Dedifferentiated amniotic fluid mesenchymal stem cell (primary cell): ENCODE data around the gene ANK2.

Source experiments
- DNase-seq: peaks from one replicate; pipeline ENCODE4 v3.0.0-alpha.2; 2016; ENCODE audit errors: extremely low spot score

Gene ANK2

DNA sequence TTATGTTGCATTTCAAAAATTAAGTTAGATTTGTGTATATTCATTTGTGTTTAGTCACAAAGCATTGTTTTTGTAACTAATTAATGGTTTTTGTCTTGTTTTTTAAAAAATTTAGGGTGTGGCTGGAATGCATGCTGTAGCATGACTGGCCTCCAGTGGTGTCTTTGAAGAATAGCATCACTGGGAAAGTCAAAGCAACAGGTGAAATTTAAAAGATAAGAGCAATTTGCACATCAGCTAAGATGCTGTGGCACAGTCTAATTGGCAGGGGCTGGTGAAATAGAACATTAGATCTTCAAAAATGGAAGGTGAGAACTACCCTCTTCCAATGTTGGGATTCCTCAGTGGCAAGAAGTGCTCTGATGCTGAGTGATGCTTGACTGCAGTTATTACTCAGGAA, 45.3 kb downstream of the ANK2 start:
- peak; percentile 15 for DNase-seq

DNA sequence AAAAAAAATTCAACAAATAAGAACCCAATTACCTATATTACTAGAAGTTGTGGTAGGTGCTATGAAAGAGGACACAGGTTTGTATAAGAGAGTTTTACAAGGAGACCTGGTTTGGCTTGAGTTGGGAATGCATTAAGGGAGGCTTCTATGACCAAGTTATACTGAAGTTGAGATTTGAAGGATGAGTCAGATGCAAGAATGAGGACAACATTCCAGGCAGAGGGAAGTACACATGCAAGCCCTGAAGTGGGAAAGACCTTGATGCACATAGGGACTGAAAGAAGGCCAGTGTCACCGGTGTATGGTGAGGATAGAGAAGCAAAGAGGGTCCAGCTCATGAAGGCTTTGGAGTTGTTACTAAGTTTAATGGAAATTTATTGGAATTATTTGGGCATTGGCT, 52.2 kb downstream of the ANK2 start:
- DNase-seq = peak; percentile 17

DNA sequence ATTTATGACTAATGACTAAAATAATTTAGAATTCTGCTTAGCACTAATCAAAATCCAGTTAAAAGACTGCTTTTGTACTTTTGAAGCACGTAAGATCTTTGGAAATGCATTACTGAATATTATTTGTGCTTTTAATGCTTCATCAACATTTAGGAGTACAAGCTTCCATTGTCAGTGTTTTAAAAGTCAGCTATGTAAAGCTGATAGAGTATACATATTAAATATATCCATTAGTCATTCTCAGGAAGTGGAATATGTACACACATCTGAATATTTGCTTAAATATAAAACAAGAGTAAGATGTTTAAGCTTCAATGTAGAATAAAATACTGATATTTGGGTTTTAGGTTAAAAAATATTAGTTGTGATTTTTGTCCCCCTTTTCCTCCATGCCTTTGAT, 54.1 kb downstream of the ANK2 start:
- no peak for DNase-seq

DNA sequence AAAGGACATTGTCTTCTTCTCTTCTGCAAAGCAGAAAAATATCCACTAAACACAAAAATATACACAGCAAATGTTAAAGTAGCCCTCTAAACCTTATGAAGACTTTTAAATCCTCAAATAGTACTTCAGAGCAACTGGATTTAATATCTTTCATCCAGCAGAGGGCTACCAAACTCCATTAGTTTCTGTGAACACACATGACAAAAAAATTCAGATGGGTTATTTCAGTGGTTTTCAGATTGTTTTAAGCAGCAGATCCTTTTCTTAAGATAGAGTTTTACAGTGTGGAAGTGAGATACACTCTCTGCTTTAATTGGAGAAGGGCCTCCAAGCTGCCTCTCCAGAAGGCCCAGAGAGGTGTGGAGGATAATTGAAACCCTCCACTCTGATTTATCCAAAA, 56.7 kb downstream of the ANK2 start:
- DNase-seq = peak; percentile 70

DNA sequence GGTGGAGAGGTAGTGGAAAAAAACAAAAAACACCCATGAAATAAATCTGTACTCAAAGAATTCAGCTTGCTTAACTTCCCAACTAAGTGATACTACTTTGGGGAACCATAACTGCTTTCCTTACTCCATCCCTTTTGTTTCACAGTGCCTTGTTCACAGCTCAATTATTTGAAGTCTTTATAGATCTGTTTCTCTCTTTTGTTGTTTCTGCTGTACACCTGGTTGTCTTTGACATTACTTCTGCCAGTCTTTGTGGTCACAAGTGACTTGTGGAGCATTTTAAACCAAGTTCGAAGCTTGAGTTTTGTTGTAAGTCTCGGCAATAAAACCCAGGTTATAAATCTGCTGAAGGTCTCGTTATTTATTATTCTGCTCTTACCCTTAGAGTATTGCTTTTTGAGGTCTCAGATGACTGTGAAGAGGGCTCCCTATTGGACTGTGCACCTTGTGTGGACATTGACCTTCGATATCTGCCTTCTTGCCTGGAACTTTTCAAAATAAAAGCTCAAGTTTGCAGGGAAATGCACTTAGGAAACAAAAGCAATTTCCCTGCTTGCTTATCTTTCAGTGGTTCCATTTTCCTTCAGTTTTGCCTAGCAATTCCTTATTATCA, 59.8 kb downstream of the ANK2 start:
- DNase-seq = no peak

DNA sequence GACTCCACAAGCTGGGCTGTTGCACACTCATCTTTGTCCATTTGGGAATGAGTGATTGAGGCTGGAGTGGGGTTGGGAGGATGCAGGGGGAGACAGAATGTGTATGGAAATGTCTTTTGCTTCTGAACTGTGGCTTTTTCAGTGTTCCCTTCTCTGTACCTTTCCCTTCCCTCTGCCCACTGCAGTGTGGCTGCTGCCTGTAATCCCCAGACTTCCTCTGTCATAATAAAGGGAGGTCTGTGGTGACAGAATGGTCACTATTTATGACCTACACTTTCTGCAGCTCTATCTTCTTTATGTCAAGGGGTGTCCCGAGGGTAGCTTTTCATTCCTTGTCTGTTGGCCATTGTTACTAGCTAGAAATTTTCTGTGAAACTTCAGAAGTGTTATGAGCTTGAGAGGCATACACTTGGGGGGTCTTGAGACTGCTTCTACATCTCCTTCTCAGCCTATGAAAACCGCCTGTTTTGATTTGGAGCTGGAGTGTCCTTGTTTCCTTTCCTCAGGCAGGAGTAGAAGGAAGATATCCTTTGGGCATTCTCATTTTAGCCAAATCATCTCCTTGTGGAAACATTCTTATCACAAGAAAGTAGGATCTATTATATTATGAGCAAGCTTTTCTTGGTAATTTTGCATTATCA, 63.0 kb downstream of the ANK2 start:
- no peak for DNase-seq

DNA sequence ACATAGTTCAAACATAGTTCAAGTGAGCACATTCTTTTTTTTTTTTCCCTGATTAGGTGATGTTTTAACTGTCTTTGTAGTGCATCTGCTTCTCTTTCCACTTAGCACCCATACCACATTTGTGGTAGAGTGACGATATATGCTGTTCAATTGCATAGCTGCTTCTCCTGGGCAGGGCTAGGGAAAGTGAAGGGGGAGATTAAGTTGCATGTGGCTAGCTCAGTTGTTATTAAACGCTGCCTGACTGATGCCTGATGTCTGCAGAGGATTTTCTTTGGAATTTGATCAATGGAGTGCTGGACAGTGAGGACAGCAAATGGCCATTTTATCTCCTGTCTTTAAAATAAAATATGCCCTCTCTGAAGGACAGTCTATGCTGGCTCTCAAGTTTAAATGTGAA, 63.7 kb downstream of the ANK2 start:
- no peak for DNase-seq

DNA sequence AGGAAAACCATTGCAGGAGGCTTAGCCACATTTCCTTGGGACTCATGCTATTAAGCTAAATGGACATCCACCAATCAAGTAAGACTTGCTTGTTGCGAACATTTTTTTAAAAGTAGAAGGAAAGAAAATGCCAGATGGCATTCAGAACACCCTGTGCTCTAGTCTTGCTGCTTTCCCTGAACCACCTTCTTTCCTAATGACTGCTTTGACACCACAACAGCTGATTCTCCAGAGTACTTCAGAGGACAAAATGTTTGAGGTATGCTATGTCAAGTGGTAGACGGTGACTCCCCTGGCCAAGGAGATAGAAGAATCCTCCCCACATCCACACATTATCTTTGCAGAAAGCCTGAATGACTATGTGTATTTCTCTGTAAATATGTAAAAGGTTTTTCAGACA, 65.4 kb downstream of the ANK2 start:
- DNase-seq = no peak

DNA sequence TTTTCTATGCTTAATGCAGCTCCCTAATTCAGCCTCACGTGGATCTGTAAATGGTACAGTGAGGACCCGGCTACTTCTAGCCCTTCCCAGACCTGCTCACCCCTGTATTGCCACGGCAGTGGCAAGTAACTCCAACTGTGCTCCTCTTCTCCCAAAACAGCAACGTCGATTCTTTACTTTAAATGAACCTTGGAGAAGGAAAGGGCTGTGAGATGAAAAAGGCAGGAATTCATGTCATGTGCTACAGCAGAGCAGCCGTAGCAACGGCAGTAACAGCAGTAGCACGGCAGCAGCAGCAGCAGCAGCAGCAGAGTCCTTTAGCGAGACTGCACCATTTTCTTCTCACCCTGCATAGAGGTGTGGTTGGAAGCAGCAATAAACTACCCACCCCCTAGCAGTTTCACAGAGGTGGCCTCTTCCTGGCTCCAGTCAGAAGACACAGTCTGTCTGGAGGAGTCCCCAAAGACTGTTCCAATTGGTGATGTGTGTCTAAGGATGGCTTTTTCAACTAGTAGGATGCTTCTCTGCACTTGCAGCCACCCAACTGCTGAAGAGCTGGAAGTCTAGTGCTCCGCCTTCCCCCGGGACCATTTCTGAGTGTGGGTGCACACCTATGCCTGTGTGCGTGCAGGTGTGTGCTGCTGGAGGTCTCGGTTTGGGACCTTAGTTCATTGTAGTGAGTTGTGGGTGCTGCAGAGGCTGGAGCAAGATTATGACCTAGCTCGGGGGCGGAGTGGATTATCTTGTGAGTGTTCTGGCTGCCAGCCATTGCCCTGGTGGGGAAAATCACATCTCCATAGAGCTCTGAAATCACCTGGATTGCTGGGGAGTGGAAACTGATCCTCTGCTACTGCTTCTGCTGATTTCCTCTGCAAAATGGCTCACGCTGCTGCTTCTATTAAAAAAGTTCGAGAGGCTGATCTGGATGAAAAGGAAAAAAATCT, 67.2 kb downstream of the ANK2 start:
- no peak for DNase-seq

DNA sequence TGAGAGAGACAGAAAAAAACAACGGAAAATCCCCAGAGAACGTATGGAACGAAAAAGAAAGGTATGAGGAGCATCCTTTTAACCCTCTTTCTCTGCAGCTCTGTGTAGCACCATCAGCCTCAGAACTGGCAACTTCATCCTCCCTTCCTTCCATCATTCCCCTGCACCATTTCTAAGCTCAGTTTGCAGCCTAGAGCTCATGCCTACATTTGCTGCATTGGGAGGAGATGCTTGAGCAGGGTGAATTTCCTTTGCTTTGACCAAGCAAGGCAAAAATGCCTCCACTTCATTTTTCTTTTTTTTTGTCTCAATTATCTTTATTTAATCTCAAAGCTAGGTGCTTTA, 67.9 kb downstream of the ANK2 start:
- DNase-seq = no peak

DNA sequence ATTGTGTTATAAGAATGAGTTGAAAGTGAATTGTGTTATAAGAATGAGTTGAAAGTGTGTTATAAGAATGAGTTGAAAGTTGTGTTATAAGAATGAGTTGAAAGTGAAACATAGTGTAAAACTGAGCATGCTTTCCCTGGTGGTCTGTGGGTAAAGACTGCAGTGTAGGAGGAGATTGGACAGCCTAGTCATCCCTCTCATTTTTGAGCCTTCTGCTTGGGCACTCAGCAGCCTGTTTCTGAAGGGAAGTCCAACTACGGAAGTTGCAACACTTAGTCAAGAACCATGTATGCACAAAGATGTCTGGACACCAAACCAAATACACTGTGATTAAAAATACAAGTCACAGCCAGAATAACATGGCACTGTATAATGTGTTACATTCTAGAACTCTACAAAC, 72.6 kb downstream of the ANK2 start:
- DNase-seq = no peak

DNA sequence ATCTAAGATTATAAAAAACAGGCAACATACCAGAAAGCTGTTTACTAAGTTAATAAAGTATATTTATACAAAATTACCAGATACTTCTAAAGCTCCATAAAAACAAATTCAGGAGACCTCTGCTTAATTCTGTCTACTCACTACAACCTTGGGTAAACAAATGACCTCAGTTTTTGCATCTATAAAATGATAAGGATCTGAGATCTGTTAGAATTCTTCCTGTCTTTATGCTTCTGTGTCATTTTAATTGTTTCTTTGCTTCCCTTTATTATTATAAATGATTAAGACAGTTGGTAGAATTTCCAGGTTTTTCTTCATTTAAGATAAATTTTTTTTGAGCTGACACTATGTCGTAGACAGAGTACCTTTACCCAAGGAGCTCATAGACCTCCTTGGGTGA, 76.0 kb downstream of the ANK2 start:
- DNase-seq = no peak

DNA sequence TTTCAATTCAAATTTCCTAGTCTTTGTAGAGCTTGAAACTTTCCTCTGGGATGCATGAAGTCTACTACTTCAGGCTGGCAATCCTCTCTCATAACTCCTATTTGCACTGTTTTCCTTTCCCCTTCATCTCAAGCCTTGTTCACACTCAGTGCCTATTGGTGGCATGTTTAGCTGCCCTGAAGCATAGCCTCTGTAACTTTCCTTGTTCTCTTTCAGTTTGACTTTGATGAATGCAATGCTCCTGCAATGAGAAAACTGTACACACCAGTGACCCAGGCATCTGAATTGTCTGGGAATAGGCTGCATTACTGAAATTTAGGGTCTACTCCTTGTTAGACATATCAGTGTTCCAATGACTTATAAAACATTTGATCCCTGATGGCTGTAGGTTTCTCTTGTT, 81.7 kb downstream of the ANK2 start:
- no peak for DNase-seq

DNA sequence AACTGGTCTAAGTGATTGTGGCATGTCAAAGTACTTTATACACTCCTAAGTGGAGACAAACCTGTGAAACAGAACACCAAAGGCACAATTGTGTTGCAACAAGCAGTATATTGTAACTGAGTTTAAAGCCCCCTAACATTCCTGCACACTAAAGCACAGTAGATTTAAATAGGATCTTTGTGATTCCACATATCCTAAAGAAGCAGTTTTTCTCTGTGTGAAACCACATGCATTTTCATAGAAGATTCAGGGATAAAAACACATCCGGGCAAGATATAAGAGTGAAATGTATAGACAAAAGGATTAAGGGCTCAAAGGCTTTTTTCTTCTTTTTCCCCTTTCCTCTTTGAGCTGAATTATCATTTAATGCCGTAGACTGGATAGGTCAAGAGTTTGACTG, 82.2 kb downstream of the ANK2 start:
- DNase-seq = no peak

DNA sequence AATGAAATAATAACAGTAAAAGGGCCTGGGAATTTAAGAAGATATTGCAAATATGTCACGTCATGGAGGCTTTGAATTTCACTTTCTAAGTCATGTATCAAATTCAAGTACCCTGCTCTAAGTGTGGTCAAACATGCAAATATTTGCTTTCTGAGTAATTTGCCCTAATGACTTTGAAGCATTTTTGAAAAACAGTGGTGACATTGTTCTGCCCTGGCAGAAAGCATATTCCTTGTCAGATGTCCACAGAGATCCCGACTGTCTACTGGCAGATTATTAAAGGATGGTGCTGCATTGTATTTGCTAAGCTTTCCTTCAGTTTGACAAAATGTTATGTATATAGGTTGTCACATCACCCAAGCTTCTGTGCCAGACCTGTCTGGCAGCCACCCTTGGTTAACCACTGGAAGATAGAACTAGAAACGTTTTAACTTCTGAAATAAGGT, 92.5 kb downstream of the ANK2 start:
- peak; percentile 90 for DNase-seq

DNA sequence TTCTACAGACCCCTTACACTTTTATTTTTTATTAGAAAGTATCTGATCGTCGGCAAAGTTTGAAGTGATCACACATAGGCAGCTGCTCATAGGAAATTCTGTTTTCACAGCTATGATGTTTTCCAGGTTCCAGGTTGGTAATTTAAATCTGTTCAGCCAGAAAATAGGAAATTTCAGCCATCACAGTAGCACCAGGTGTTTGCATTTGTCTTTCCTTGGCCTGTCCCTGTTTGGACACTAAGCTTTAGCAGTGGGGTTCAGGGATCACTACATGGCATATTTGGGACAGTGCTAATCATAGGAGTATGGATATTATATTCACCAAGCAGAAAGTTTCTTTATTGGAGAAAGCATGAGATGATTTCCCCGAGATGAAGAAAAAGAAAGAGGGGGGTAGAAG, 92.9 kb downstream of the ANK2 start:
- no peak for DNase-seq

DNA sequence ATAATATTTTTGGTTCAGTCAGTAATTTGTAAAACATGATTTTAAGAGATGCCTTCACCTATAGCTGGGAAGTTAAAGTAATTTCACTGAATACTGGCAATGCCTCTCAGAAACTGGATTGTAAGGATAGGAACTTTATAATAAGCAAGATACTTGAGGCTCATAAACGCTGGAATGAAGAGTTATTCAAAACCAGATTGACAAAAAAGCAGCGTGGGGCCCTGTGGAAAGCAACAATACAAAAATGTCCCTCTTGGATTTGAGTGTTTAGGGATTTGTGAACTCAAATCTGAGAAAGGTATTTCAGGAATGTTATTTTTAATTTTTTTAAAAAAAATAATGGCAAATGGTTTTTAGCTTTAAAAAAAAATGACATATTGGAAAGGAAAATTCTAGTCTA, 94.6 kb downstream of the ANK2 start:
- no peak for DNase-seq

DNA sequence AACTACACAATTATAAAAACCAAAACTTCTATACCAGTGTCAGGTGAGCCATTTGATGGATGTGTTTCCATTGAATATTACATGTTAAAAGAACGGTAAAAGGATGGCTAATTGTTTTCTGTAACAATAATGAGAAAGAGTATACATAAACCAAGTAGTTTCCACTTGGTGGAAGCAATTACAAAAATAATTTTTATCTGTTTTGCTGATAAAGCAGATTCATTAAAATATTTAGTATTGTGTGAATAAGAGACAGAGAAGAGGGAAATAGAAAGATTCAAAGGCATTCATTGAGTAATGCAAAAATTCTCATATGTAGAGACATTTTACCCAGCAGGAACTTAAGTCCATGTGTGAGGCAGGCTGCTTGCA, 95.7 kb downstream of the ANK2 start:
- no peak for DNase-seq

DNA sequence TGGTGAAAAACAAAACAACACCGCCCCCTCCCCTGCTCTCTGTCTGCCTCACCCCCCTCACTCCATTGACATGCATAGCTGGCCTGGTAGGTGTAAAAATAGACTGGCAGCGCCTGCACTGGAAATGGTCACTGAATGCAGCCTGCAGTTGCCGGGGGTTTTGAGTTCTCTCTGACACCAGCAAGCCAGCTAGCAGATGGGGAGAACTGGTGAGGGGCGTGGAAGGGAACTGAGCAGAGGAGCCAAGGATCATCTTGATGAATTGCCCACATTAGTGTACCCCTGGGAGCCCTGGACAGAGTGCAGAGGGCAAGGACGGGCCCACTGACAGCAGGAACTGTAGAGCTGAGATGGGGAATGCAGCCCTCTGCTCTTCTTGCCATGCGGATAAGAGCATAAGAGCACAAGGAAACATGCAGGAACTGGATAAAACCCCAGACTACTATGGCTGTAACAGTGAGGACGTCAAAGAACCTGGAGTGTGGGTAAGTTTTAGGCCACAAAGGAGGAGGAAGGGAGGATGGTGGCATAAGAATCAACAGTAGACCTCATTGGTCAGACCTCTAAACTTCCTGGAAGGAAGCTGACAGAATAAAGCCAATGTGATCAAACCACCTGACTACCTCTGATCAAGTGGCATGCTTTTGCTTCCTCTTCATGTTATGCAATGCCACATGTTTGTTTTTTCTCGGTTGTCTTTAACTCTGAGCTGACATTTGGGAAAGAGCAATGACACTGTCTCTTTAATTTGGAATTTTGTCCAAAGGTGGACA, 96.3 kb downstream of the ANK2 start:
- DNase-seq = no peak

DNA sequence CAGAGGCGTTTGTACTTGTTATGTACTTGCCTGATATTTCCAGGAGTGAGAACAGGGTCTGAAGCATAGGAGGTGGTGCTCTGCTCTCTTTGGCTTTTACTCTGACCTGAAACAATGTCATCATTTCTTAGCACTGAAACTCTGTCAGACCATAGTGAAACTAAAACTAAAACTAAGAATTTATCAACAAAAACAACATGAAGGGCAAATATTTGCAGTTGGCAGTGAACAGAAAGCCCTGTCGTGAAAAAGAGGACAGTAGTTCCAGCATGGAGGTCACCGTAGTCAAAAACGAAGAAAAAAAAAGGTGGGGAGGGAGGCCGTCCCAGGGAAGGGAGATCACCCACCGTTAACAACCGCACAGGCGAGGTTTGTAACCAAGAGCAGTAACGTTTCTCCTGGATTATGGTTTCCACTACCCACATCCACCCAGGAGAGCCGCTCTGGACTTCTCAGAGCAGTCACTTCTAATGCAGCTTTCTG, 97.5 kb downstream of the ANK2 start:
- DNase-seq = peak; percentile 15

DNA sequence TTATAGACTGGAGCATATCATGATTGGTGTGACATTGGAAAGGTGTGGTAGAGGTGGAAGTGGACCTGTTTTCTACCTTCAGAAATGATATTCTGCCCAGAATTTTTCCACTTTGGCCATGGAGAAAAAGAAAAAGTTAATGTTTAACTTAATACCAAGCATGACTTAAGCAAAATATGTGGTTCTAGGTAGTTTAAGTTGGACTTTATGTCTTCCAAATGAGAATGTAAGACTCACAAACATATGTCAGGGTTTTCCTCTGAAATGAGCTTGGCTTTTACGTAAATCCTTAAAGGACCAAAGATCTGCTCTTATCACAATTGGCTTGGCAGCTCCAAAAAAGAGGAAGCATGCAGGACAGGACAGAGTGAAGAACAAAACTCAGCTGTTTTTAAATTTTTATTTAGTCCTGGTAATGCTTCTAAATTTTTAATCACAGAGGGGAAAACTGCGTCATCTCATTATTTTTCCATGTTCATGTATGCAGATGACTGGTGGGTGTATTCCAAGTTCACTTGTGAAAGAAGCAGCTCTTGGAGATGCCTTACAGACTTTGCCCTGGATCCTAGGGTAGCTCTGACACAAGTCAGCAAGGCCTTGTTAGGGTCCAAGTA, 98.2 kb downstream of the ANK2 start:
- DNase-seq = no peak

DNA sequence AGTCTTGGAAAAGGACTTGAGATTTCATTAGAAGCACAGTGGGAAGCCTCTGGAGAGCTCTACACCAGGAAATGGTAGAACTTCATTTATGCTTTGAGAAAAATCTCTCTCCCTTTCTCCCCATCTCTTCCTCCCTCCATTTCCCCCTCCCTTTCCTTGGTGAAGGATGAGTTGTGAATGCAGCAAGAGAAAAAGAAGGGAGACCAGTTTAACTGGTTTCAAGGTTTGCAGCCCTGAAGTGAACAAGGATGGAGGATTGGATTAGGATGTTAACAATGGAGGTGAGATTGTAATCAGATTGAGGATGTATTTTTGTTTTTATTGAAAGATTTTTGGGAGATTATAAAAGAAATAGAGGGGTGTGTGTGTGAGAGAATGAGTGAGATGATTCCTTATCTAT, 99.5 kb downstream of the ANK2 start:
- DNase-seq = no peak
